ENCODE results near the gene METTL8.

METTL8 gene

DNA sequence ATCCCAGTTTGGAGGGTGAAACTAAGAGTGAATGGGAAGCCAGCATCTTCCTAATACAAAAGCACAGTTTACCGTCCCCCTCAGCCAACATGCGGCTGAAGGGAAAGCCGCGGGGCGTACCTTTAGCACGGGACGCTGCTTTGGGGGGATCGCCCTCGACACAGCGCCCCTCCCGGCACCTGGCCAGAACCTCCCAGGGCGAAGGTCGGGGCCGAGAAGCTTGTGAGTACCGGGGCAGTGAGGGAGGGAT lies at the start of gene METTL8:
METTL8 (minus strand) TSS at position 228 of the 250 bp plus-strand sequence. CDS start 41,805 bp downstream, outside the sequence.
- DNase-seq, result no peak

DNA sequence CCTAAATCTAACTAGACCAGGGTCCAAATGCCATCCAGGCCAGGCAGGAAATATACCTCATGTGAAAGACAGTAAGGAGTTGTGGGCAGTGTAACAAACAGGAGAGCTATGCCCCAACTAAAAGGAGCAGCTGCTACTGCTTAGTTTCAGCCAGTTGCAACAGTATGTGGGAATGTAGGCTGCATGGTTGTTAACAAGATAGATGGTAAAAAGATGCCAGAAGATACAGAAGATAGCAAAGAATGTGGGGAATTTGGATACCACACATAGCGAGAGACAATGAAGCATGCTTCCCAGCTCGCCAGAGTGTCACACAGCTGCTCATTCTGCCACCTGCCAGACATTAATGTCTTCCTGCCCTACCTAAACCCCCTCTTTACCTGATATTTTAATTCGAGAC lies 49.1 kb upstream of the METTL8 start:
- DNase-seq, result no peak

GRCh38 chr2:171482308-171482707 lies 48.5 kb upstream of the METTL8 start:
- DNase-seq, result no peak

DNA sequence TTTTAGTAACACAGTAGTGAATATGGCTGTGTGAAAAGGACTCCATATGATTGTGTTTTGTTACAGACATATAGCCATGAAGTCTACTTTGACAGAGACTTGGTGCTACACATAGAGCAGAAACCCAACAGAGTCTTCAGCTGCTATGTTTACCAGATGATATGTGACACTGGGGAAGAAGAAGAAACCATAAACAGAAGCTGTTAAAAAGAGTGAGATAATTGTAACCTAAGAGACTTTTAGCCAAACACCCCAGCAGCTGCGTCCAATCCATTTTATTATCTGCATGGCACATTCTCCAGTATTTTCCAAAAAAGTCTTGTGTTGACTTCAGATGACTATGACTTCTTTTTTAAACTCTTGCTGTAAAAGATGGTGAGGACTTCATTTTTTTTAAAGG lies 47.1 kb upstream of the METTL8 start:
- no peak for DNase-seq

- DNase-seq, result no peak
These were observed 45.5 kb upstream of the METTL8 start for GRCh38 chr2:171479154-171479814.

DNA sequence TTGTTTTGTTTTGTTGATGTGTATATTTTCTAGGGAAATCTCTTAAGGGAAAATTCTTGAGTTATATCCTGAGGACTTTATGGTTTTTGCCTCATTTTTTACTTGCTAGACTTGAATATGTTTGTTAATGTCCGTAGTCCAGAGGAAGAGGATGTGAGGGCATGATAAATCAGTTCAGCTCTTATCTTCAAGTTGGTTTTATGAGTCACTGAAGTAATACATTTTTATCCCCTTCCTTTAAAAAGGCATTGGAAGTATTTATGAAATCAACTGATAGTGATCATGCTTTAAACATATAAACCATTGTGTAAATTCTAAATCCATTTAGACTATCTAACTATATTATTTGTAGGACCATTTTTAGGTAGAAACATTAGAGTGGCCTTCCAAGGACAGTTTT lies 44.6 kb upstream of the METTL8 start:
- no peak for DNase-seq

GRCh38 chr2:171475979-171476378 lies 42.2 kb upstream of the METTL8 start:
- DNase-seq, result no peak

GRCh38 chr2:171470129-171470528 lies 36.3 kb upstream of the METTL8 start:
- no peak for DNase-seq

- DNase-seq, result no peak
These were observed 35.4 kb upstream of the METTL8 start for GRCh38 chr2:171469176-171469575.

- DNase-seq, result no peak
These were observed 26.7 kb upstream of the METTL8 start for GRCh38 chr2:171460537-171460936.

GRCh38 chr2:171459498-171459897 lies 25.7 kb upstream of the METTL8 start:
- DNase-seq, result no peak

DNA sequence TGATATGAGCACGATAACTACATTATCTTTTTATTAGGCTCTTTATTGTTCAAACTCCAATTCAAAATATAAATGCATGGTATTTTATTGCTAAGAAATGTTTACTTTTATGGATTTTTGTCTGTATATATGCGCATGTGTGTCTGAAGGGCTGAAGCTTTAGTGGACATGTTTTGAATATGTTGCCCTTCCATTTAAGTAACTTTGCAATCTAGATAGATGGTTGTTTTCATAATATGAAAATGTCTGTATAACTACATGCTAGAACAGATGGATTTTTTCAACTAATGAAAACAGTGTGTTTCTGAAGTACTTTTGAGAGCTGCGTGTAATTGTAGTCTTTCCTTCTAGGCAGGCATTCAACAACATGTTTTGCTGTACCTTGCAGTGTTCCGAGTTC lies 19.0 kb upstream of the METTL8 start:
- no peak for DNase-seq

GRCh38 chr2:171451074-171451473 lies 17.3 kb upstream of the METTL8 start:
- DNase-seq, result no peak

DNA sequence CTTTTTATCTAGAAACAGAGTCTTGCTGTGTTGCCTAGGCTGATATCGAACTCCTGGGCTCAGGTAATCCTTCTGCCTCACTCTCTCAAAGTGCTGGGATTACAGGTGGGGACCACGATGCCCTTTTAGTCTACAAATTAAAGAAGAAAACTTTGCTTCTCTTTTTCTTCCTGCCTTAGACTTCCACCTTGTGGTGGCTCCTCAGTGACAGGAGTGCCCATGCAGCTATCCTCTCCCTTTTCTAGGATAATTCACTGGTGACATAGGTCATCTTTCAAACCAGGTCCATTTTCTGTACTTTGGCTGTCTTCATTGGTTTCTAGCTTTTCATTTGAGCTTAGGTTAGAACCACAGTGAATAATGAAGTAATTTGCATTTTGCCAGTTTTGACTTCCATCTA lies 13.9 kb upstream of the METTL8 start:
- DNase-seq, result no peak

GRCh38 chr2:171441470-171441869 lies 7.7 kb upstream of the METTL8 start:
- DNase-seq, result no peak

- DNase-seq, result no peak
These were observed 2.5 kb upstream of the METTL8 start for GRCh38 chr2:171436307-171436706.

GRCh38 chr2:171434013-171434989 lies 511 bp upstream of the METTL8 start, which contains the start of gene DCAF17:
Gene DCAF17, plus strand, starts transcription at chr2:171434226. Its CDS starts 352 bp downstream, at chr2:171434578.
- DNase-seq, result peak; percentile 92

- peak; percentile 54 for DNase-seq
These were observed 624 bp downstream of the METTL8 start for GRCh38 chr2:171432969-171433762.

- no peak for DNase-seq
These were observed 1.4 kb downstream of the METTL8 start for GRCh38 chr2:171432206-171432968.

DNA sequence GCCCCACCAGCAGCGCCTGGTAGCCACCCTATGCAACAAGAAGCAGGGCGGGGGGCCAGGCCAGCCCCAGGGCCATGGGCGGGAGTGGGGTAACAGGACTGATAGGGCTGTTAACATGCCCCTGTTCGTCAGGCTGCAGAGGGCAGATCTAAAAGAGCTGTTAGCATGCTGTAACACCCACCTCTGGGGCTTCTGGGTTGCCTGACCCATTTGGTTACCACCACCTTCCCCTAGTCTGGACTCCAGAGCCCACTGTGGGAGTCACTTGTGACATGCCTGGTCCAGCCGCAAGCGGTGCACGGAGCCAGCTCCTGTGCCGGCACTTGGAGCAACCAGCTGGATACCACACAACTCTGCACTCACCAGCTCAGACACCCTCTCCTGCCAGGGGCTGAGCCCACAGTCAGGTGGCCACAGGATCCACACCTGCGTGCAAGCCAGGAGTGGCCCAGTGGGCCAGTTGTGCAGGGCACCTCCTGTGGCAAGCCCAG lies 2.1 kb downstream of the METTL8 start:
- no peak for DNase-seq

- DNase-seq, result no peak
These were observed 3.0 kb downstream of the METTL8 start for GRCh38 chr2:171430516-171431410.

All from NCI-H1092 treated with DMSO at 0.1 percent for 48 hours (cell line).